ENCODE data around the gene CREB3L4. TPM values are rescaled to one million over a fixed set of nuclear protein-coding genes. Genes with fewer than 3 reads are reported as not detected.

Gene CREB3L4
- total and polyA plus RNA-seq, 2 donors (not counting 1 experiment from before 2014, with no cell fraction given) = 3.7 to 6.4 TPM

- TF ChIP-seq, protein P1, sequence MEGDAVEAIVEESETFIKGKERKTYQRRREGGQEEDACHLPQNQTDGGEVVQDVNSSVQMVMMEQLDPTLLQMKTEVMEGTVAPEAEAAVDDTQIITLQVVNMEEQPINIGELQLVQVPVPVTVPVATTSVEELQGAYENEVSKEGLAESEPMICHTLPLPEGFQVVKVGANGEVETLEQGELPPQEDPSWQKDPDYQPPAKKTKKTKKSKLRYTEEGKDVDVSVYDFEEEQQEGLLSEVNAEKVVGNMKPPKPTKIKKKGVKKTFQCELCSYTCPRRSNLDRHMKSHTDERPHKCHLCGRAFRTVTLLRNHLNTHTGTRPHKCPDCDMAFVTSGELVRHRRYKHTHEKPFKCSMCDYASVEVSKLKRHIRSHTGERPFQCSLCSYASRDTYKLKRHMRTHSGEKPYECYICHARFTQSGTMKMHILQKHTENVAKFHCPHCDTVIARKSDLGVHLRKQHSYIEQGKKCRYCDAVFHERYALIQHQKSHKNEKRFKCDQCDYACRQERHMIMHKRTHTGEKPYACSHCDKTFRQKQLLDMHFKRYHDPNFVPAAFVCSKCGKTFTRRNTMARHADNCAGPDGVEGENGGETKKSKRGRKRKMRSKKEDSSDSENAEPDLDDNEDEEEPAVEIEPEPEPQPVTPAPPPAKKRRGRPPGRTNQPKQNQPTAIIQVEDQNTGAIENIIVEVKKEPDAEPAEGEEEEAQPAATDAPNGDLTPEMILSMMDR (conservative IDR thresholded peaks at IDR 0.05 in 1 of 2, IDR thresholded peaks at IDR 0.05 in 1 of 2; ENCODE audit: low read depth in 1 of 2, low read length in 2 of 2) = no peak
- TF ChIP-seq EZH2 (IDR thresholded peaks at IDR 0.05; ENCODE audit: low read length, missing control alignments) = no peak
- Histone ChIP-seq H2AFZ (ENCODE audit: low read length) (no peak overlapping the region), H3K36me3 (ENCODE audit: control insufficient read depth, insufficient read depth, low read length) (peaks cover 20% of the 10 kb centered on the region), H3K9me3 (ENCODE audit: control insufficient read depth, insufficient read depth, low read depth, low read length) (no peaks in the 10 kb centered on the region), H3K79me2 (ENCODE audit: control insufficient read depth, insufficient read depth, low read length) (peaks cover 25% of the 10 kb centered on the region), H3K27ac (ENCODE audit: insufficient read depth, low read length) (no peak overlapping the region), H3K9ac (ENCODE audit: insufficient read depth, low read length) (no peak overlapping the region), H3K4me2 (ENCODE audit: extremely low read depth, insufficient read depth, low read length) (no peak overlapping the region), H3K27me3 (ENCODE audit: control insufficient read depth, insufficient read depth, low read length) (no peaks in the 10 kb centered on the region), H3K4me3 (replicated peaks in 1 of 4; ENCODE audit: control extremely low read depth in 1 of 4, insufficient read depth in 1 of 4, low read depth in 3 of 4, low read length in 4 of 4) (no peak overlapping the region), H4K20me1 (ENCODE audit: control insufficient read depth, extremely low read depth, insufficient read depth, low read length) (no peaks in the 10 kb centered on the region), H3K4me1 (ENCODE audit: control insufficient read depth, extremely low read depth, insufficient read depth, low read length) (peaks cover 2% of the 10 kb centered on the region)
- no peak for DNase-seq (ENCODE audit: low read depth in 2 of 2)
Observed at GRCh38 chr1:153951801-153952200, 15.9 kb upstream of the CREB3L4 start.

GRCh38 chr1:153953859-153954365 is 13.8 kb upstream of the CREB3L4 start:
- Histone ChIP-seq H3K36me3 (ENCODE audit: control insufficient read depth, insufficient read depth, low read length) (peaks cover 15% of the 10 kb centered on the region), H3K79me2 (ENCODE audit: control insufficient read depth, insufficient read depth, low read length) (peaks cover 38% of the 10 kb centered on the region), H3K27ac (ENCODE audit: insufficient read depth, low read length) (no peak overlapping the region), H4K20me1 (ENCODE audit: control insufficient read depth, extremely low read depth, insufficient read depth, low read length) (no peaks in the 10 kb centered on the region), H3K27me3 (ENCODE audit: control insufficient read depth, insufficient read depth, low read length) (no peaks in the 10 kb centered on the region), H3K4me2 (ENCODE audit: extremely low read depth, insufficient read depth, low read length) (no peak overlapping the region), H3K4me3 (replicated peaks in 1 of 4; ENCODE audit: control extremely low read depth in 1 of 4, insufficient read depth in 1 of 4, low read depth in 3 of 4, low read length in 4 of 4) (no peak overlapping the region), H3K9ac (ENCODE audit: insufficient read depth, low read length) (no peak overlapping the region), H3K9me3 (ENCODE audit: control insufficient read depth, insufficient read depth, low read depth, low read length) (no peaks in the 10 kb centered on the region), H2AFZ (ENCODE audit: low read length) (no peak overlapping the region), H3K4me1 (ENCODE audit: control insufficient read depth, extremely low read depth, insufficient read depth, low read length) (peaks cover 4% of the 10 kb centered on the region)
- DNase-seq (ENCODE audit: low read depth in 2 of 2) = no peak
- no peak for TF ChIP-seq EZH2 (IDR thresholded peaks at IDR 0.05; ENCODE audit: low read length, missing control alignments)
- TF ChIP-seq, protein P1 (conservative IDR thresholded peaks at IDR 0.05 in 1 of 2, IDR thresholded peaks at IDR 0.05 in 1 of 2; ENCODE audit: low read depth in 1 of 2, low read length in 2 of 2) = no peak

DNA sequence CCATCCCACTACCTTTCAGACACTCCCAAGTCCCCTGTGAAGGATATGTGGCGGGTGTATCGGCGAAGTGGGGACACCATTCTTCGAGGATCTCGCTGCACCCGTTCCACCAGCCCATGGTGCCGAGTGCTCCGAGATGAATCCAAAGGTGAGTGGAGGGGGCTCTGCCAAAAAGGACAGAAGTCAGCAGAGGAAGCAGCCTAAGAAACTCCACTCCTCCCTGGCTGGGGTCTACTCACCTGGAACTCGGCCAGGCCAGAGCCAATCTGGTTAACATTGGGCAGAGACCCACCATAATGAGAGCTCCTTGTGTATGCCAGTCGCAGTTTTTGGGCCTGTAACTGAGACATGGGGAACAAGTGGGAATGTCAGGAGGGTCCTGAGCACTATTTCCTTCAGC is 12.9 kb upstream of the CREB3L4 start:
- Histone ChIP-seq H3K79me2 (ENCODE audit: control insufficient read depth, insufficient read depth, low read length) (peaks cover 38% of the 10 kb centered on the region), H3K4me2 (ENCODE audit: extremely low read depth, insufficient read depth, low read length) (no peak overlapping the region), H3K9me3 (ENCODE audit: control insufficient read depth, insufficient read depth, low read depth, low read length) (no peaks in the 10 kb centered on the region), H3K9ac (ENCODE audit: insufficient read depth, low read length) (no peak overlapping the region), H4K20me1 (ENCODE audit: control insufficient read depth, extremely low read depth, insufficient read depth, low read length) (no peaks in the 10 kb centered on the region), H3K4me3 (replicated peaks in 1 of 4; ENCODE audit: control extremely low read depth in 1 of 4, insufficient read depth in 1 of 4, low read depth in 3 of 4, low read length in 4 of 4) (no peak overlapping the region), H3K27me3 (ENCODE audit: control insufficient read depth, insufficient read depth, low read length) (no peaks in the 10 kb centered on the region), H3K36me3 (ENCODE audit: control insufficient read depth, insufficient read depth, low read length) (peaks cover 13% of the 10 kb centered on the region), H3K4me1 (ENCODE audit: control insufficient read depth, extremely low read depth, insufficient read depth, low read length) (peaks cover 4% of the 10 kb centered on the region), H3K27ac (ENCODE audit: insufficient read depth, low read length) (no peak overlapping the region), H2AFZ (ENCODE audit: low read length) (no peak overlapping the region)
- DNase-seq (ENCODE audit: low read depth in 2 of 2) = no peak
- TF ChIP-seq, protein P1 (conservative IDR thresholded peaks at IDR 0.05 in 1 of 2, IDR thresholded peaks at IDR 0.05 in 1 of 2; ENCODE audit: low read depth in 1 of 2, low read length in 2 of 2) = no peak
- TF ChIP-seq EZH2 (IDR thresholded peaks at IDR 0.05; ENCODE audit: low read length, missing control alignments) = no peak

All from fibroblast of lung (primary cell).